ENCODE measurements around the gene RNF208.
A peak's percentile ranks its signal among the peaks of the same experiment; 100 is the strongest.

Gene RNF208

DNA sequence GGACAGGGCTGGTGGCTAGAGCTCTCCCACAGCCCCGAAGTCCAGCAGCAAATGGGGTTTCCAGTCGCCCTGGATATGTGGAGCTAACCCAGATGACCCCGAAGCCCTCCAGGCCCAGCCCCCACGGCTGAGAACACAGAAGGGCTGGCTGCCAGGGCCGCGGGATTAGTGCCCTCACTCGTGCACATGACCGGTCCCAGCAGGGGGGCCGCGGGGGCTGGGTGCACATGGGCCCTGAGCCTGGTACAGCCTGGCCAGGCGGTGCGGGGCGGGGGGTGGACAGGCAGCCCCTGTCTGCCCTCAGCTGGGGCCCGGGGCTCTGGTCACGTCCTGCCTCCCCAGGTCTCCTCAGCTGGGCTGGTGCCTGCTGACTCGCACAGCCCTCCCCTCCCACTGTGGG, 27.7 kb downstream of the RNF208 start:
- no peak for TF ChIP-seq POLR2A (IDR thresholded peaks at IDR 0.05; ENCODE audit: low read length)
- no peak for TF ChIP-seq GATA1 (IDR thresholded peaks at IDR 0.05; ENCODE audit: low read depth, low read length)
- no peak for DNase-seq

- TF ChIP-seq GATA1 (IDR thresholded peaks at IDR 0.05; ENCODE audit: low read depth, low read length) (no peak), POLR2A (IDR thresholded peaks at IDR 0.05; ENCODE audit: low read length) (no peak)
- DNase-seq = no peak
Measured at GRCh38 chr9:137193771-137194170, 28.3 kb downstream of the RNF208 start.

- no peak for DNase-seq
- TF ChIP-seq GATA1 (IDR thresholded peaks at IDR 0.05; ENCODE audit: low read depth, low read length) = no peak
Measured at GRCh38 chr9:137192859-137193258, 29.2 kb downstream of the RNF208 start.

DNA sequence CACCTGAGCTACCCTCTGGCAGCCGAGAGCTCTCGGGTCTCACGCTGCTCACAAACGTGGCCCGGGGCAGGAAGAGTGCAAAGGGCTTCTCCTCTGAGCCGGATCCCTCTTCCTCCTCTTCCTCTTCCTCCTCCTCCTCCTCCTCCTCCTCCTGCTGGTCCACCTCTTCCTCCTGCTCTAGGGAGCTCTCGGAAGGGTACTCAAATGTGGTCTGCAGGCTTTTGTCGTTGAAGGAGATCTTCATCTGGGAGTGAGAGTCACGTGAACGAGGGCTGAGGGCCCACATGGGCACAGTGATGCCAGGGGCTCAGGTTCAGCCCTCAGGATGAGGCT, 29.6 kb downstream of the RNF208 start:
- TF ChIP-seq GATA1 (IDR thresholded peaks at IDR 0.05; ENCODE audit: low read depth, low read length) (no peak), POLR2A (IDR thresholded peaks at IDR 0.05; ENCODE audit: low read length) (no peak)
- DNase-seq = no peak

- TF ChIP-seq POLR2A (IDR thresholded peaks at IDR 0.05; ENCODE audit: low read length) (no peak), GATA1 (IDR thresholded peaks at IDR 0.05; ENCODE audit: low read depth, low read length) (no peak)
- no peak for DNase-seq
Measured at GRCh38 chr9:137191691-137192447, 30.2 kb downstream of the RNF208 start.

GRCh38 chr9:137191245-137191644, 30.8 kb downstream of the RNF208 start:
- no peak for DNase-seq
- TF ChIP-seq GATA1 (IDR thresholded peaks at IDR 0.05; ENCODE audit: low read depth, low read length) (no peak), POLR2A (IDR thresholded peaks at IDR 0.05; ENCODE audit: low read length) (no peak)

GRCh38 chr9:137190315-137190856, 31.7 kb downstream of the RNF208 start:
- DNase-seq = no peak
- TF ChIP-seq POLR2A (IDR thresholded peaks at IDR 0.05; ENCODE audit: low read length) (no peak), GATA1 (IDR thresholded peaks at IDR 0.05; ENCODE audit: low read depth, low read length) (no peak)

DNA sequence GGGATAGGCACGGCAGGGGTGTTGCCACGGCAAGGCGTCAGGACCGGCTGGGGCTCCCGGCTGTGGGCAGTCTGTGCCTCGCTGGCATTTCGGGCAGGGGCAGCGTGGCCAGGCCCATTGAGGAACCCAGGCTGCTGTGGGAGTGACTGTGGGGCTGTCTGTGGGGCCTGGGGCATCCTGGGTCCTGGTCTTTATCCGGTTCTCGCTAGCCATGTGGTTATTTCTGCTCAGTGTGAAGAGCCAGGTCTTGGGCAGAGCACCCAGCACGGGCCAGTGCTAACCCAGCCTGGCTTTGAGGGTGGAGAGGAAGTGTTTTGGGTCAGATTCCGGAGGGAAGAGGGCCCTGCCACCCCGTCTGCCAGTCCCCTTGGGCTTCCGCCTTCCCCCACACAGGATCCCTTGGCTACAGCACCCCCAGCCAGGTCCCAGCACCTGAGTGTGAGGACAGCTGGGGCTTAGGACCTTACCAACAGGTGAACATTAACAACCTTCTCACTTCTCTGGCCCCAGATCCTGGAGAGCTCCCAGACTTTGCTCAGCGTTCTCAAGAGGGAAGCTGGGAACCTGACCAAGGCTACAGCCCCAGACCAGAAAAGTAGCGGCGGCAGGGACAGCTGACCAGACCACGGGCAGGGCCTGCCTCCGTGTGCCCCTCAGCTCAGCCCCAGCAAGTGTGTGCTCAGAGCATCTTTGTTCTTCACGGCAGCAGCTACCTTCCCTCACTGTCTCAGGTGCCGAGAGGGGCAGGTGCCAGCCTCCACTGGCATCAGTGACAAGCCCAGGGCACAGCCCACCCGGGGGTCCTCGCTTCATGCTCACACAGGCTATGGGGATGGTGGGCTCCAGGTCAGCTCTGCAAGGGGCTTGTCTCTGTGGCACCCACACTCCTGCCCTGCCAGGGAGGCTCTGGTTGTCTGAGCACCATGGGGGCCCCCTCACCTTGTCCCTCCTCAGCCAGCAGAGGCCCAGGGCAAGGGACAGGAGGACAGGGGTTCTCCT, 32.4 kb downstream of the RNF208 start:
- no peak for DNase-seq
- TF ChIP-seq GATA1 (IDR thresholded peaks at IDR 0.05; ENCODE audit: low read depth, low read length) = no peak

GRCh38 chr9:137188490-137189296, 33.3 kb downstream of the RNF208 start, which contains the start of the genes ANAPC2 and SSNA1:
Gene ANAPC2 (minus strand): TSS chr9:137188560. CDS start chr9:137188532, 28 bp downstream.
Gene SSNA1 (plus strand): TSS chr9:137188676. CDS start chr9:137188727, 51 bp downstream.
- peak; percentile 98 to 99 for DNase-seq
- TF ChIP-seq POLR2A (IDR thresholded peaks at IDR 0.05; ENCODE audit: low read length) (peak; percentile 94), GATA1 (IDR thresholded peaks at IDR 0.05; ENCODE audit: low read depth, low read length) (no peak)

DNA sequence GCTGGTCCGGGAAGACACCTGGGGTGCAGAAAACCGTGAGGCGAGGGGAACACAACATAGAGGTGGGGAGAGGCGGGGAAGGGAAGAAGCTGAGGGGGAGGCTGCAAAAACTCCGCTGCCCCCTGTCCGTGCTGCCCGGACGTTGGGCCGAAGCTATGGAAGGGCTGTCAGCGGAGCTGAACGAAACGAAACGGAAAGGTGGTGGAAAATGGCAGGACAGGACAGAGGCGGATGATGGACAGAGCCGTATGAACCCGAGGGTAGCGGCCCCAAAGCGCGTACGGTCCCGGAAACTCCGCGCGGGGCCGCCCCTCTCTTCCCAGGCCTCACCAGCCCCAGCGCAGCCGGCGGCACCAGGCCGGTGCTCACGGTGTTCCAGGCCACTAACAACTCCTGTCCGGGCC, 34.0 kb downstream of the RNF208 start:
- no peak for DNase-seq
- TF ChIP-seq GATA1 (IDR thresholded peaks at IDR 0.05; ENCODE audit: low read depth, low read length) (no peak), POLR2A (IDR thresholded peaks at IDR 0.05; ENCODE audit: low read length) (no peak)

- DNase-seq = no peak
- TF ChIP-seq POLR2A (IDR thresholded peaks at IDR 0.05; ENCODE audit: low read length) = no peak
- TF ChIP-seq GATA1 (IDR thresholded peaks at IDR 0.05; ENCODE audit: low read depth, low read length) = no peak
Measured at GRCh38 chr9:137187386-137187785, 34.7 kb downstream of the RNF208 start.

DNA sequence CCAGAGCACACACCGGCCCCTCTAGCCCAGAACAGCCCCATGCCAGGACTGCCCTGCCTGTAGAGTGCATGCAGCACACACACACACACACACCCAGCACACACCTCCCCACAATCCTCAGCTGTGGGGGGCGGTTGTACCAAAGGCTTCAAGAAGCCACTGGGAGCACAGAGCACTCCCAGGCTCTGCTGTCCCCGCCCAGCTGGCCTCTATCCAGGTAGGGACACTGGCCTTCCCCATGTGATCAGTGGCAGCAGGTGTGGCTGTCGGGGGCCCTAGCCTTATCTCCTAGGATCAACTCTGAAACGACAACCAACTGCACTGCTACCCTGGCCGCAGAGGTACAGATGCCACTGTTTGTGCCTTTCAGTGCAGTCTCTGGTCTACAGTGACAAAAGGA, 35.7 kb downstream of the RNF208 start:
- TF ChIP-seq POLR2A (IDR thresholded peaks at IDR 0.05; ENCODE audit: low read length) = no peak
- peak; percentile 40 to 47 for DNase-seq

DNA sequence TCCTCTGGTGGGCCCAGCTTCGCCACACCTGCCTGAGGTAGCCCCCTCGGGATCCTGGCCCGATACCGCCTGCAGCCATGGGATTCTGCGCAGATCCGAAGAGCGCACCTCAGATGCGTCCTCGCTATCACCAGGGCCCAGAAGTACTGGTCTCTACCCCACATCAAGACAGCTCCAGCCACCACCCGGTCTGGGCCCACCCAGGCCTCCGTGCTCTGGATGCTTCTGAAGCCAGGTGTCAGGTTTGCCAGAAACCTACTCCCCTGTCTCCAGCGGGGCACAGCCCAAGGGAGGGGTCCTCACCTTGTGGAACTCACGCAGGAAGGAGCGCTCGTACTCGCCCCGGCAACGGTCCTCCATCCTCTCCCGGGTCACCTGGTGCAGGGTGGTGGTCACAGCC, 36.1 kb downstream of the RNF208 start:
- TF ChIP-seq POLR2A (IDR thresholded peaks at IDR 0.05; ENCODE audit: low read length) = no peak
- no peak for TF ChIP-seq GATA1 (IDR thresholded peaks at IDR 0.05; ENCODE audit: low read depth, low read length)
- DNase-seq = no peak
